Upper lobe of left lung (tissue), 6 donors: ENCODE results near the gene PDE1C. TPM values are rescaled to one million over a fixed set of nuclear protein-coding genes. Genes with fewer than 3 reads are reported as not detected.

ENCODE experiments used
- ATAC-seq, 2 donors: fragments of 200-7000 bp; cut with Tn5 transposase; one replicate each; pipeline ENCODE4 v1.9.1; 2022; ENCODE audit warnings: mild to moderate bottlenecking in 2 of 2, moderate library complexity in 2 of 2; ENCODE audit not compliant: low FRiP score in 2 of 2
- DNase-seq, 2 donors: peaks; one replicate each; pipeline ENCODE4 v3.0.0-alpha.2; 2019 to 2020
- H3K27ac ChIP-seq, 4 donors: fragments of 200-600 bp; sonication (generic); one replicate each; pipeline ENCODE4 v1.5.1; 2016 to 2019
- H3K27me3 ChIP-seq, 4 donors: fragments of 200-600 bp; sonication (generic); one replicate each; pipeline ENCODE4 v1.5.1; 2017 to 2019
- H3K36me3 ChIP-seq, 4 donors: fragments of 200-600 bp; sonication (generic); one replicate each; pipeline ENCODE4 v1.5.1; 2016 to 2019
- H3K4me1 ChIP-seq, 4 donors: fragments of 200-600 bp; sonication (generic); one replicate each; pipeline ENCODE4 v1.5.1; 2018 to 2019
- H3K4me3 ChIP-seq, 4 donors: fragments of 200-600 bp; sonication (generic); one replicate each; pipeline ENCODE4 v1.5.1; 2017 to 2019; ENCODE audit warnings: mild to moderate bottlenecking in 2 of 4, moderate library complexity in 1 of 4
- H3K9me3 ChIP-seq, 4 donors: fragments of 200-600 bp; sonication (generic); one replicate each; pipeline ENCODE4 v1.5.1; 2018 to 2019
- EP300 ChIP-seq, 4 donors: sonication (generic); formaldehyde crosslinking; IDR thresholded peaks; one replicate each; pipeline ENCODE4 v1.5.1; 2017; ENCODE audit warnings: antibody characterized with exemption in 4 of 4, control low read depth in 2 of 4
- POLR2A ChIP-seq, 4 donors: fragments of 450-650 bp; IDR thresholded peaks; one replicate each; pipeline ENCODE4 v1.5.1; 2016 to 2017; ENCODE audit warnings: antibody characterized with exemption in 4 of 4, mild to moderate bottlenecking in 2 of 4
- POLR2AphosphoS5 ChIP-seq, 2 donors: sonication (generic); formaldehyde crosslinking; IDR thresholded peaks; one replicate each; pipeline ENCODE4 v1.5.1; 2017; ENCODE audit warnings: antibody characterized with exemption in 2 of 2
- WGBS, 2 donors: methylation state at CpG; one replicate each; pipeline ENCODE4 v1.1.5; 2017 to 2018; 5-methylcytosine and 5-hydroxymethylcytosine counted together
- total RNA-seq, 6 donors: library from RNA; depleted of rRNA in 4 of 6; stranded (reverse); fragments of >200 nt in 4 of 6; gene quantifications; one replicate each; pipeline versions ENCODE4 v1.1.0 to v1.2.1, GENCODE V29; 2016 to 2021
- TF ChIP-seq, protein P1 (sequence below), 6 experiments: fragments of 450-650 bp in 4 of 6; fragments of 200-600 bp in 2 of 6; sonication (generic) in 2 of 6; IDR thresholded peaks; one replicate each; pipeline ENCODE4 v1.5.1; 2016 to 2019; ENCODE audit warnings: antibody characterized with exemption in 6 of 6
- donor health status: DM: no; HTN: no; CAD: no; lungs with moderate emphysema.
- donor health status: DM: no; HTN: yes; CAD: no; lungs with severe emphysema.

Gene PDE1C
- total RNA-seq, 6 donors from 2014 or later, result 5.6 to 38.8 (median 11.3) TPM

GRCh38 chr7:31702354-31702753 lies 367.9 kb downstream of the PDE1C start:
- Histone ChIP-seq H3K27ac (no peak overlapping the region), H3K4me1 (no peaks in the 10 kb centered on the region), H3K4me3 (no peak overlapping the region), H3K36me3 (no peaks in the 10 kb centered on the region), H3K27me3 (no peaks in the 10 kb centered on the region), H3K9me3 (no peaks in the 10 kb centered on the region)
- no peak for DNase-seq
- TF ChIP-seq EP300 (IDR thresholded peaks at IDR 0.05) (no peak), POLR2A (IDR thresholded peaks at IDR 0.05) (no peak), POLR2AphosphoS5 (IDR thresholded peaks at IDR 0.05) (no peak)
- TF ChIP-seq, protein P1, sequence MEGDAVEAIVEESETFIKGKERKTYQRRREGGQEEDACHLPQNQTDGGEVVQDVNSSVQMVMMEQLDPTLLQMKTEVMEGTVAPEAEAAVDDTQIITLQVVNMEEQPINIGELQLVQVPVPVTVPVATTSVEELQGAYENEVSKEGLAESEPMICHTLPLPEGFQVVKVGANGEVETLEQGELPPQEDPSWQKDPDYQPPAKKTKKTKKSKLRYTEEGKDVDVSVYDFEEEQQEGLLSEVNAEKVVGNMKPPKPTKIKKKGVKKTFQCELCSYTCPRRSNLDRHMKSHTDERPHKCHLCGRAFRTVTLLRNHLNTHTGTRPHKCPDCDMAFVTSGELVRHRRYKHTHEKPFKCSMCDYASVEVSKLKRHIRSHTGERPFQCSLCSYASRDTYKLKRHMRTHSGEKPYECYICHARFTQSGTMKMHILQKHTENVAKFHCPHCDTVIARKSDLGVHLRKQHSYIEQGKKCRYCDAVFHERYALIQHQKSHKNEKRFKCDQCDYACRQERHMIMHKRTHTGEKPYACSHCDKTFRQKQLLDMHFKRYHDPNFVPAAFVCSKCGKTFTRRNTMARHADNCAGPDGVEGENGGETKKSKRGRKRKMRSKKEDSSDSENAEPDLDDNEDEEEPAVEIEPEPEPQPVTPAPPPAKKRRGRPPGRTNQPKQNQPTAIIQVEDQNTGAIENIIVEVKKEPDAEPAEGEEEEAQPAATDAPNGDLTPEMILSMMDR (IDR thresholded peaks at IDR 0.05), result no peak
- WGBS, 2 donors, result 84 to 85% methylated on average over 3 of the region's 3 CpGs
- no peak for ATAC-seq
